ENCODE results near the gene ZNF384.
A peak's percentile ranks its signal among the peaks of the same experiment; 100 is the strongest.

ZNF384 gene

DNA sequence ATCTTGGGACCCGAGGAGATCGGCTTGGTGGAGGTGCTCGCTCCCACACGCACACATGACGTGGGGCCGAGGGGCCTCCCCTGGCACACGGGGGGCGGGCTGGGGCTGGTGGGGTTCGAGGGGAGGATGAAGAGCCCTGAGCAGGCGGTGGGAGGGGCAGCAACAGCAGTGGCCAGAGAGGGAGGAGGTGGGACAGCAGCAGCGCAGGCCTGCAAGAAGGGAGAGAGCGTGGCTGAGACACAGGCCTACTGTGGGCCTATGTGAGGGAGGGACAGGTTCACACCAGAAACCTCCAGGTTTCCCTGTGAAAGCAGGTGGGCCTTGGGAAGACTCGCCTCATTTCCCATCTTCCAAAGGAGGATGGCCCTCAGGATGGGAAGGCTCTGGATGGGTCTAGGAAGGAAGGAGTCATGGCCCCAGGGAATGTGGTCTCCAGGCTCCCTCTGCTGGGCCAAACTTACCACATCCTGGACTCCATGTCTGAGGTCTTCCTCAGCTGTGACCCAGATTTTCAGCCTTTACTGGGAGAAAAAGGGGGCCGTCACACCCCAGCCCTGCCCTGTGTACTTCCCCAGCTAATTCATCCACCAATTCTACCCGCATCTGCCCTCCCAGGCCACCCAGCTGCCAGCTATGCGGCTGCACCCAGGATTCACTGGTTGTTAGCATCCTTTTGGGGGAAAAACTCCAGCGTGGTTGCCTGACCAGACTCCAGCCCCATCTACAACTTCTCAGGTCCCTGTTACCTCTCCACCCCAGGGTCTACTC is 8.6 kb upstream of the ZNF384 start:
- peak; percentile 36 for DNase-seq (ENCODE audit: extremely low read depth, low read depth)
- H3K4me3 ChIP-seq (replicated peaks; ENCODE audit: low read depth, low read length): no peak overlapping the region
- TF ChIP-seq, protein P1, sequence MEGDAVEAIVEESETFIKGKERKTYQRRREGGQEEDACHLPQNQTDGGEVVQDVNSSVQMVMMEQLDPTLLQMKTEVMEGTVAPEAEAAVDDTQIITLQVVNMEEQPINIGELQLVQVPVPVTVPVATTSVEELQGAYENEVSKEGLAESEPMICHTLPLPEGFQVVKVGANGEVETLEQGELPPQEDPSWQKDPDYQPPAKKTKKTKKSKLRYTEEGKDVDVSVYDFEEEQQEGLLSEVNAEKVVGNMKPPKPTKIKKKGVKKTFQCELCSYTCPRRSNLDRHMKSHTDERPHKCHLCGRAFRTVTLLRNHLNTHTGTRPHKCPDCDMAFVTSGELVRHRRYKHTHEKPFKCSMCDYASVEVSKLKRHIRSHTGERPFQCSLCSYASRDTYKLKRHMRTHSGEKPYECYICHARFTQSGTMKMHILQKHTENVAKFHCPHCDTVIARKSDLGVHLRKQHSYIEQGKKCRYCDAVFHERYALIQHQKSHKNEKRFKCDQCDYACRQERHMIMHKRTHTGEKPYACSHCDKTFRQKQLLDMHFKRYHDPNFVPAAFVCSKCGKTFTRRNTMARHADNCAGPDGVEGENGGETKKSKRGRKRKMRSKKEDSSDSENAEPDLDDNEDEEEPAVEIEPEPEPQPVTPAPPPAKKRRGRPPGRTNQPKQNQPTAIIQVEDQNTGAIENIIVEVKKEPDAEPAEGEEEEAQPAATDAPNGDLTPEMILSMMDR (IDR thresholded peaks at IDR 0.05; ENCODE audit: low read depth, low read length, missing control alignments): peak; percentile 75

DNA sequence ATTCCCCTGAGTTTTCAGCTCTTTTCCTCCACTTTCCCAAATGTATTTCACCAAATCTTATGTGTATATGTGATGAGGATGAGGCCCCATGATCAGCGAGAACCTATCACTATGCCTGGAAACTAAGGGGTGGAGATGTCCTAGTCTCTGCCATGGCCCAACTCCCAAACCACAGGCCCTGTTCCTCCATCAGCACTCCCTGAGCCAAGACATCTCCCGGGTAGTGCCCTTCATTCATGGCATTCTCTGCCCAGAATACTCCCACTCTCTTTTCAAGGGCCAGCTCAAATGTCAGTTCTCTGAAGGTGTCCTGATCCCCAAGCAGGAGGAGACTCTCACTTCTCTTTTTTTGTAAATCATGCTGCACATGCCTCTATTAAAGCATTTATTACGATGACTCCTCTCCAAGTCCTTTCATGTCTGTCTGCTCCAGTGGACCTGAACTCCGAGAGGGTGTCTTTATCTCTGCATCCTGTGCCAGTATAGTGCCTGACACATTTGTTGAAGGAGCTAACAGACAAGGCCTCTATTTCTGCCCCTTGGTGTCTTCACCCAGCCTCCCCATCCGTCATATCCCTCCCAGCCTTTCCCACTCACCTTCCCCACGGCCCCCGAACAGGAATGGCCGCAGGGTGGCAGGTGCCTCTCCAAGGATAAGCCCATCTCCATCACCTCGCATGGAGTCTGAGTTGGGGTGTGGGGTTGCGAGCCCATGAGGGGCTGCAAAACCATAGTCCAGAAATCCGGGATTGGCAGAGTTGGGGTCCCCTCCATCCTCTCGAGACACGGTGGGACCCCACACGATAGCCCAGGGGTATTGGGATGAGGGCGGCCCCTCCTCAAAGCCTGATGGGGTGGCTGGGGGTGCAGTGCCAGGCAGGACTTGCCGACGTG is 7.8 kb upstream of the ZNF384 start:
- TF ChIP-seq, protein P1 (IDR thresholded peaks at IDR 0.05; ENCODE audit: low read depth, low read length, missing control alignments): no peak
- H3K4me3 ChIP-seq (replicated peaks; ENCODE audit: low read depth, low read length): no peak overlapping the region
- DNase-seq (ENCODE audit: extremely low read depth, low read depth): no peak

DNA sequence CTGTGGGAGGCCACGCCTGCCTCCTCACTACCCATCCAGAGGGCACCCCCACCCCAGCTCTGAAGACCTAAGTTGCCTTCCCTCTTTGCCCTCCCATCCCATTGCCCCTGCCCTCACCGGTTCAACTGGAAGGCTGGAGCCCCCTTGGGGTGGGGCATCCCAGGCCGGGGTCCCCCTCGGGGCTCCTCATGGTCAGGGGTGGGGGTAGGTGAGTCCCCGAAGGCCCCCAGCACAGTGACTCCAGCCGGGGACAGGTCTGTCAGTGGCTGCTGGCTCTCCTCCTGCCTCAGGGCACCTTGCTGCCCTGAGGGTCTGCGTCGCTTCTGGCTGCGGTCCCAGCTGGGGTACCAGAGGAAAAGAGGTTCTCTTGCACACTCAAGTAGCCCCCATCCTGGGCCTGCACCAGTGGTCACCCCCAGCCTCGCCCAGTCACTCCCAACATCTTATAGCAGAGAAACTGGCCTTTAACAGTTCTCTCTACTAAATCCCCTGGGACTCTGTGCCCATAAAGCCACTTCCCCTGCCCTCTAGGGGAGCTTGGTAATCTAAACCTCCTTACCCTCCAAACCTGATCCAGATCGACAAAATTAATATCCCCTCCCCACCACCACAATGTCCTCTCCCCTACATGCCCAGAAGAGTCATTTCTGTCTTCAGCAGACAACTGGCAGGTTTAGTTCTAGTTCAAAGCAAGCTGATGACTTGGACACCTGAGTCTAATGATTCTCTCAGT is 6.3 kb upstream of the ZNF384 start:
- H3K4me3 ChIP-seq (replicated peaks; ENCODE audit: low read depth, low read length): no peak overlapping the region
- TF ChIP-seq, protein P1 (IDR thresholded peaks at IDR 0.05; ENCODE audit: low read depth, low read length, missing control alignments): no peak
- DNase-seq (ENCODE audit: extremely low read depth, low read depth): no peak

DNA sequence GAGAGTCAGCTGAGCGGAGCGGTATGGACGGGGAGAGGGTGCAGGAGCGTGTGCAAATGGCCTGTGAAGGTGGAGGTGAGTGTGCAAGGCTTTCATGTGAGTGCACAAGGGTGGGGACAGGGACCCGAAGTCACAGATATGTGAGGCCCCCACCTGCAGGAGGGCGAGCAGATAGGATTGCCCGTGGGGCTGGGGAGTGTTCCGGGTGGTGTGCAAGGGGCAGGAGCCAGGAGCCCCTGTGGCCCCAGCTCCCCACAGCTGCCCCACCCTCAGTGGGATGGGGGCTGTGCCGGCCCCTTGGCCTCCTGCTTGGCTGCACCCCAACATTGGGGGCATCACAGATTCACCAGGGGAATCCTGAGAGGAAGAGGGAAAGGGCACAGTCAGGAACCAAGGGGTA is 5.5 kb upstream of the ZNF384 start:
- DNase-seq (ENCODE audit: extremely low read depth, low read depth): no peak
- no peak overlapping the region for H3K4me3 ChIP-seq (replicated peaks; ENCODE audit: low read depth, low read length)
- TF ChIP-seq, protein P1 (IDR thresholded peaks at IDR 0.05; ENCODE audit: low read depth, low read length, missing control alignments): no peak

DNA sequence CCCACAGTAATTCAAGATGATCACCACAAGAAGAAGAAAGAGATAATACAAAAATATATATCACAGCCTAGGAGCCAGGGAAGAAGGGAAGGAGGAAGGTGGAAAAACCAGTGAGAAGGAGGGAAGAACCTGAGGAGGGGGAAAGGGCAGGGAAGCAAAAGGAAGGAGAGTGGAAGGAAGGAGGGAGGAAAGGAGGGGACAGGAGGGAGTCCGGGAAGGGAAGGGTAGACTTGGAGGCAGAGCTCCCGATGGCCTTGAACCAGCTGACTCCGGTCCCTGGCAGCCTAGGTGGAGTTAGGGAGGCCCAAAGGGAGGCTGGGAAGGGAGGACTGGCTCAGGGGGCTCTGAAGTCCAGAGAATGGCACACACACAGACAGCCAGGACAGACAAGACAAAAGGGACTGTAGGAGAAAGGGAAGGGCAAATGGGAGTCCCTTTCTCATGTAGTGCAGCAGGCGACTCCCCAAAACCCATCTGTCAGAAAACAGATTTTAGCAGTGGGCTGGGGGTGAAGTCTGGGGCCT is 4.7 kb upstream of the ZNF384 start:
- H3K4me3 ChIP-seq (replicated peaks; ENCODE audit: low read depth, low read length): no peak overlapping the region
- no peak for DNase-seq (ENCODE audit: extremely low read depth, low read depth)
- TF ChIP-seq, protein P1 (IDR thresholded peaks at IDR 0.05; ENCODE audit: low read depth, low read length, missing control alignments): no peak

DNA sequence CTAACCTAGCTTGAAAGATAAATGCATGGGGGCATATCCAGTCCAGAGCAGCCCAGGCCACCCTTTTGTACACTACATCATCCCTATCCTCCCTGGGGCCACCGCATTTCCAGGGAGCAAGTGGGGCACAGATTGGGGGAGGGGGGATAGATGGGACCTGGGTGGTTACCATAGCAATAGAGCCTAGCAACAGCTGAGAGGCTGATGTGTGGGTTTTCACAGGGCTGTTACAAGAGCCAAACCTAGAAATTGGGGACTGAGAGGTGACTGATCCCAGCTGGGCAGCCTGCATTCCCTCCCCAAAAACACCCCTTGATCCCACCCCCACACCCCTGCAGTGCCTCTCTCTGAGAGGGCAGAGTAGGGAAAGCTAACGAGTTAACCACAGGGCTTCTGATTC is 3.7 kb upstream of the ZNF384 start:
- H3K4me3 ChIP-seq (replicated peaks; ENCODE audit: low read depth, low read length): no peak overlapping the region
- no peak for DNase-seq (ENCODE audit: extremely low read depth, low read depth)
- TF ChIP-seq, protein P1 (IDR thresholded peaks at IDR 0.05; ENCODE audit: low read depth, low read length, missing control alignments): no peak

All from HFF-Myc (cell line).